Nasal cavity respiratory epithelium epithelial cell of viscerocranial mucosa (primary cell): ENCODE results near the gene MED14. TPM values are rescaled to one million over a fixed set of nuclear protein-coding genes. Genes with fewer than 3 reads are reported as not detected.

Source experiments
- total RNA-seq: library from RNA; depleted of rRNA; stranded (reverse); fragments of >200 nt; gene quantifications from 2 replicates; pipeline ENCODE4 v1.2.3, GENCODE V29; 2014

Gene MED14
- total RNA-seq = 9.6 and 27.5 TPM in 2 replicates

GRCh38 chrX:40735325-40736169, at the start of gene MED14:
Gene MED14, minus strand, starts transcription at chrX:40735542. Its CDS starts 130 bp downstream, at chrX:40735412.

GRCh38 chrX:40647307-40648197, 87.8 kb downstream of the MED14 start, which contains the start of gene CXorf38:
Gene CXorf38, minus strand, starts transcription at chrX:40647561. Its CDS starts 41 bp downstream, at chrX:40647520.

GRCh38 chrX:40623139-40623536, 112.2 kb downstream of the MED14 start, which contains the start of gene MPC1L:
Gene MPC1L, plus strand, starts transcription at chrX:40623428. Its CDS starts 138 bp downstream, at chrX:40623566.

Other genes starting within 250 kb of the MED14 start
- gene ATP6AP2, start 154.6 kb downstream of the MED14 start, total RNA-seq = 139 and 146 TPM in 2 replicates
- gene MPC1L, start 112.1 kb downstream of the MED14 start, total RNA-seq = not detected in 2 replicates
- gene CXorf38, start 88.0 kb downstream of the MED14 start, total RNA-seq = 10.9 and 12.3 TPM in 2 replicates